A549 (cell line): ENCODE measurements around the gene CERS6. TPM values are rescaled to one million over a fixed set of nuclear protein-coding genes. Genes with fewer than 3 reads are reported as not detected.

Source experiments
- ATAC-seq, 2 experiments: fragments of 200-7000 bp in 1 of 2; fragments of >200 bp in 1 of 2; cut with Nextera tagmentation in 1 of 2; cut with Tn5 transposase in 1 of 2; 3 replicates each; pipeline versions ENCODE4 v1.8.0 to v1.9.1; 2018 to 2020; ENCODE audit warnings: mild to moderate bottlenecking in 1 of 2, moderate library complexity in 1 of 2
- CTCF ChIA-PET: fragments of 300-600 bp; sonication (Branson Sonifier 250); formaldehyde crosslinking; extraction: SDS; loops from one replicate; lab custom pipeline; 2021; ENCODE audit warnings: antibody characterized with exemption, inconsistent platforms; lab: Yijun Ruan, JAX
- POLR2A ChIA-PET: fragments of 350-600 bp; formaldehyde crosslinking; extraction: SDS; loops from one replicate; lab custom pipeline; 2021; ENCODE audit warnings: antibody characterized with exemption, inconsistent platforms; lab: Yijun Ruan, JAX
- DNase-seq, 2 experiments: peaks; one replicate each; pipeline versions ENCODE4 v3.0.0 to v3.0.0-alpha.2; 2011 to 2016; ENCODE audit warnings: low read depth in 1 of 2, low spot score in 1 of 2
- FAIRE-seq: peaks from 2 replicates; lab custom pipeline; 2011; peaks lifted over from hg19 to GRCh38; lab: Jason Lieb, UNC
- H3K27ac ChIP-seq, 2 experiments: fragments of >200 bp; sonication (Bioruptor Twin); formaldehyde crosslinking; 3 replicates each; pipeline ENCODE4 v1.5.1; 2016 to 2017
- H3K4me1 ChIP-seq: fragments of >200 bp; sonication (Bioruptor Twin); formaldehyde crosslinking; 3 replicates; pipeline ENCODE4 v1.6.1; 2016
- H3K4me2 ChIP-seq: fragments of >200 bp; sonication (Bioruptor Twin); formaldehyde crosslinking; 3 replicates; pipeline ENCODE4 v1.6.1; 2016
- H3K4me3 ChIP-seq: fragments of >200 bp; sonication (Bioruptor Twin); formaldehyde crosslinking; 3 replicates; pipeline ENCODE4 v1.5.1; 2016
- H3K9me3 ChIP-seq: fragments of >200 bp; sonication (Bioruptor Twin); formaldehyde crosslinking; 3 replicates; pipeline ENCODE4 v1.6.1; 2016
- ATOH8 ChIP-seq: fragments of 250-450 bp; sonication (Bioruptor Pico); IDR thresholded peaks from 2 replicates; pipeline ENCODE4 v1.5.0; 2020; ENCODE audit warnings: low read depth, mild to moderate bottlenecking, moderate library complexity
- BHLHE40 ChIP-seq: IDR thresholded peaks from 2 replicates; pipeline ENCODE4 v1.6.1; 2012; ENCODE audit warnings: low read depth, low read length, inconsistent platforms
- CBX8 ChIP-seq: fragments of 200-600 bp; sonication (generic); IDR thresholded peaks from 2 replicates; pipeline ENCODE4 v1.6.1; 2016
- CEBPB ChIP-seq, 2 experiments: fragments of >200 bp in 1 of 2; sonication (Bioruptor Twin) in 1 of 2; formaldehyde crosslinking in 1 of 2; IDR thresholded peaks; 2 replicates each; pipeline ENCODE4 v1.6.1; 2012 to 2016
- CHD2 ChIP-seq: fragments of 150-350 bp; IDR thresholded peaks from 2 replicates; pipeline ENCODE4 v1.6.1; 2014; ENCODE audit warnings: low read length; ENCODE audit not compliant: partially characterized antibody
- EHMT2 ChIP-seq: fragments of 200-600 bp; sonication (generic); IDR thresholded peaks from 2 replicates; pipeline ENCODE4 v1.6.1; 2016; ENCODE audit warnings: antibody characterized with exemption, low read depth, mild to moderate bottlenecking, moderate library complexity
- EP300 ChIP-seq, 2 experiments: fragments of >200 bp; sonication (Bioruptor Twin); formaldehyde crosslinking; IDR thresholded peaks; 2 replicates in 1 of 2; 3 replicates in 1 of 2; pipeline ENCODE4 v1.6.1; 2016 to 2017
- ESRRA ChIP-seq: fragments of 150-350 bp; IDR thresholded peaks from 2 replicates; pipeline ENCODE4 v1.6.1; 2014; ENCODE audit warnings: mild to moderate bottlenecking, low read length, borderline replicate concordance
- FOSB ChIP-seq: fragments of 250-450 bp; sonication (Bioruptor Pico); IDR thresholded peaks from 2 replicates; pipeline ENCODE4 v1.5.0; 2020; ENCODE audit warnings: mild to moderate bottlenecking, moderate library complexity
- HOXB5 ChIP-seq: fragments of 250-450 bp; sonication (Bioruptor Pico); IDR thresholded peaks from 2 replicates; pipeline ENCODE4 v1.5.0; 2020; ENCODE audit warnings: mild to moderate bottlenecking, moderate library complexity
- JUN ChIP-seq, 2 experiments: fragments of >200 bp; sonication (Bioruptor Twin); formaldehyde crosslinking; IDR thresholded peaks; 2 replicates in 1 of 2; 3 replicates in 1 of 2; pipeline ENCODE4 v1.6.1; 2016 to 2017
- KDM1A ChIP-seq: fragments of 200-600 bp; sonication (generic); IDR thresholded peaks from 2 replicates; pipeline ENCODE4 v1.6.1; 2016; ENCODE audit warnings: low read depth, mild to moderate bottlenecking
- KDM5A ChIP-seq: fragments of 200-600 bp; sonication (generic); IDR thresholded peaks from 2 replicates; pipeline ENCODE4 v1.6.1; 2016; ENCODE audit warnings: antibody characterized with exemption, mild to moderate bottlenecking
- MAZ ChIP-seq: fragments of 150-350 bp; IDR thresholded peaks from 2 replicates; pipeline ENCODE4 v1.6.1; 2014; ENCODE audit warnings: antibody characterized with exemption, low read depth, low read length, borderline replicate concordance
- NPAS2 ChIP-seq: fragments of 250-450 bp; sonication (Bioruptor Pico); IDR thresholded peaks from 2 replicates; pipeline ENCODE4 v1.8.0; 2022; ENCODE audit warnings: mild to moderate bottlenecking, moderate library complexity, borderline replicate concordance
- RARB ChIP-seq: fragments of 250-450 bp; sonication (Bioruptor Pico); IDR thresholded peaks from 2 replicates; pipeline ENCODE4 v1.8.0; 2021; ENCODE audit warnings: mild to moderate bottlenecking, moderate library complexity
- RCOR1 ChIP-seq: fragments of 150-350 bp; IDR thresholded peaks from 2 replicates; pipeline ENCODE4 v1.6.1; 2014; ENCODE audit warnings: antibody characterized with exemption, low read length, low read depth
- RNF2 ChIP-seq: fragments of 200-600 bp; sonication (generic); IDR thresholded peaks from 2 replicates; pipeline ENCODE4 v1.6.1; 2016; ENCODE audit warnings: low read depth, mild to moderate bottlenecking, antibody characterized with exemption, moderate library complexity, borderline replicate concordance
- SREBF2 ChIP-seq: fragments of 450-650 bp; IDR thresholded peaks from 2 replicates; pipeline ENCODE4 v1.6.1; 2014; ENCODE audit warnings: mild to moderate bottlenecking, moderate library complexity
- TP53 ChIP-seq: fragments of 250-450 bp; sonication (Bioruptor Pico); IDR thresholded peaks from 2 replicates; pipeline ENCODE4 v1.5.0; 2021; ENCODE audit warnings: mild to moderate bottlenecking, moderate library complexity
- ZC3H11A ChIP-seq: fragments of 450-650 bp; IDR thresholded peaks from 2 replicates; pipeline ENCODE4 v1.6.1; 2014; ENCODE audit warnings: antibody characterized with exemption, mild to moderate bottlenecking
- ZFP36 ChIP-seq: fragments of 450-650 bp; IDR thresholded peaks from 2 replicates; pipeline ENCODE4 v1.6.1; 2014; ENCODE audit warnings: borderline replicate concordance; ENCODE audit not compliant: partially characterized antibody
- ZSCAN20 ChIP-seq: fragments of 250-450 bp; sonication (Bioruptor Pico); IDR thresholded peaks from 2 replicates; pipeline ENCODE4 v1.8.0; 2022; ENCODE audit warnings: mild to moderate bottlenecking, moderate library complexity
- WGBS: methylation state at CpG from one replicate; pipeline ENCODE4 v1.1.6; 2017; ENCODE audit errors: missing lambda C conversion rate; 5-methylcytosine and 5-hydroxymethylcytosine counted together
- polyA plus RNA-seq, 4 experiments: library from polyadenylated mRNA; depleted of rRNA in 3 of 4; stranded (reverse); fragments of >200 nt; fragmentation: RNase III in 1 of 4; extraction: RNeasy Plus Mini Kit Qiagen cat#74134 plus additional on column Dnase treatment in 1 of 4; gene quantifications; 2 replicates in 3 of 4; 3 replicates in 1 of 4; pipeline ENCODE4 v1.2.3, GENCODE V29; 2011 to 2017
- TF ChIP-seq, protein P1 (sequence below): fragments of 150-350 bp; IDR thresholded peaks from 2 replicates; pipeline ENCODE4 v1.6.1; 2014; ENCODE audit warnings: low read depth, mild to moderate bottlenecking, low read length

Gene CERS6
- polyA plus RNA-seq, 2 of the 4 experiments (the other 2 are of a cell fraction): 12.0 to 16.9 TPM

- no peak for FAIRE-seq
- ChIA-PET POLR2A (no interaction called here), CTCF (no interaction called here)
- Histone ChIP-seq H3K4me2 (no peak overlapping the region), H3K4me3 (no peak overlapping the region), H3K4me1 (0 out of 3 replicates have a peak, but pooled peaks cover 6% of the 10 kb centered on the region), H3K9me3 (no peaks in the 10 kb centered on the region), H3K27ac (no peak overlapping the region)
- TF ChIP-seq CHD2 (no peak), EHMT2 (no peak), RARB (CRISPR knock-in tag) (no peak), TP53 (no peak), RCOR1 (no peak), CBX8 (no peak), ZC3H11A (no peak)
- no peak for DNase-seq
- 29% methylated on average over 1 of the region's 1 CpG for WGBS
- ATAC-seq: no peak
These were observed 338.9 kb downstream of the CERS6 start for GRCh38 chr2:168794968-168795367.

- ChIA-PET CTCF (interaction anchor here (1.3 kb wide), 1 partner anchor 450 kb away, joined by 3 read pairs; no protein-coding TSS in a partner anchor), POLR2A (no interaction called here)
- Histone ChIP-seq H3K27ac (0 out of 6 replicates have a peak overlapping the region, but pooled peaks of 1 of the 2 experiments have one; percentile 4), H3K4me1 (0 out of 3 replicates have a peak, but pooled peaks cover 6% of the 10 kb centered on the region), H3K4me2 (no peak overlapping the region), H3K4me3 (no peak overlapping the region), H3K9me3 (no peaks in the 10 kb centered on the region)
- DNase-seq (no peak), FAIRE-seq (no peak), ATAC-seq (no peak)
- no peak for TF ChIP-seq RNF2
- no peak for TF ChIP-seq RARB (CRISPR knock-in tag)
- no peak for TF ChIP-seq BHLHE40
- no peak for TF ChIP-seq JUN (IDR thresholded peaks at IDR 0.05)
- no peak for TF ChIP-seq KDM5A
- no peak for TF ChIP-seq MAZ
- TF ChIP-seq CHD2: no peak
- no peak for TF ChIP-seq HOXB5 (CRISPR knock-in tag)
- TF ChIP-seq EP300 (IDR thresholded peaks at IDR 0.05): no peak
- no peak for TF ChIP-seq CEBPB (IDR thresholded peaks at IDR 0.05)
- no peak for TF ChIP-seq ATOH8 (CRISPR knock-in tag)
- TF ChIP-seq, protein P1, sequence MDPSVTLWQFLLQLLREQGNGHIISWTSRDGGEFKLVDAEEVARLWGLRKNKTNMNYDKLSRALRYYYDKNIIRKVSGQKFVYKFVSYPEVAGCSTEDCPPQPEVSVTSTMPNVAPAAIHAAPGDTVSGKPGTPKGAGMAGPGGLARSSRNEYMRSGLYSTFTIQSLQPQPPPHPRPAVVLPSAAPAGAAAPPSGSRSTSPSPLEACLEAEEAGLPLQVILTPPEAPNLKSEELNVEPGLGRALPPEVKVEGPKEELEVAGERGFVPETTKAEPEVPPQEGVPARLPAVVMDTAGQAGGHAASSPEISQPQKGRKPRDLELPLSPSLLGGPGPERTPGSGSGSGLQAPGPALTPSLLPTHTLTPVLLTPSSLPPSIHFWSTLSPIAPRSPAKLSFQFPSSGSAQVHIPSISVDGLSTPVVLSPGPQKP: no peak
- TF ChIP-seq SREBF2: no peak
- no peak for TF ChIP-seq KDM1A
- no peak for TF ChIP-seq ZSCAN20
- no peak for TF ChIP-seq ZFP36
- TF ChIP-seq ESRRA: no peak
- no peak for TF ChIP-seq NPAS2 (CRISPR knock-in tag)
- no peak for TF ChIP-seq ZC3H11A
- TF ChIP-seq FOSB (CRISPR knock-in tag): no peak
- WGBS: 69% methylated on average over 9 of the region's 9 CpGs
These were observed 340.1 kb downstream of the CERS6 start for GRCh38 chr2:168796090-168796577.
